KOPT-K1 (cell line): ENCODE measurements around the gene WWC2.
"Not testable (repeated sequence)": the region's sequence is repeated elsewhere in the genome, so short reads cannot be mapped to it uniquely, and the experiment has no call there.

Experiments used
- H3K27ac ChIP-seq: fragments of 200-600 bp; sonication (generic); 2 replicates; pipeline ENCODE4 v1.5.1; 2016; ENCODE audit warnings: antibody characterized with exemption, mild to moderate bottlenecking, low read depth, low read length; ENCODE audit not compliant: poor library complexity, severe bottlenecking
- H3K36me3 ChIP-seq: fragments of 200-600 bp; sonication (generic); 2 replicates; pipeline ENCODE4 v1.5.1; 2017; ENCODE audit warnings: antibody characterized with exemption, mild to moderate bottlenecking, low read length, moderate library complexity; ENCODE audit not compliant: insufficient read depth
- H3K9me3 ChIP-seq: fragments of 200-600 bp; sonication (generic); 2 replicates; pipeline ENCODE4 v1.5.1; 2017; ENCODE audit warnings: antibody characterized with exemption, low read length, mild to moderate bottlenecking; ENCODE audit not compliant: insufficient read depth, poor library complexity, severe bottlenecking

Gene WWC2

GRCh38 chr4:183121660-183122059, 22.6 kb downstream of the WWC2 start:
- H3K27ac ChIP-seq, H3K36me3 ChIP-seq, H3K9me3 ChIP-seq: not testable (repeated sequence)

DNA sequence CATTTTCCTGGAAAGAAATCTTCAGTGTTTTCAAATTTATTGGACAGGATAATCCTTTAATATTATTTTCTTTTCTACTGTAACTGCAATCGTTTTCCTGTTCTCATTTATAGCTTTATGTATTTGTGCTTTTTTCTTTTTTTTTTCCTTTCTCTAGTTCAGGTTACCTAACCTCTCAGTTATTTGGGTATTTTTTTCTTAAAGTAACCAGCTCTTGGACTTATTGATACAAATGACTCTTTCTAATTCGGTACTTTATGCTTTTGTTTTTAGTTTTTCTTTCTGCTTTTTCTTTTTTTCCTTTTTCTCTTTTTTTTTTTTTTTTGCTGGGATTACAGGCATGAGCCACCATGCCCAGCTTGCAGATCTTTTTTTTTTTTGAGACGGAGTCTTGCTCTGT, 25.2 kb downstream of the WWC2 start:
- Histone ChIP-seq H3K27ac (no peak overlapping the region), H3K36me3 (no peaks in the 10 kb centered on the region), H3K9me3 (no peaks in the 10 kb centered on the region)

GRCh38 chr4:183124865-183125264, 25.8 kb downstream of the WWC2 start:
- Histone ChIP-seq H3K27ac (no peak overlapping the region), H3K9me3 (no peaks in the 10 kb centered on the region), H3K36me3 (no peaks in the 10 kb centered on the region)

GRCh38 chr4:183129125-183129524, 30.1 kb downstream of the WWC2 start:
- Histone ChIP-seq H3K9me3 (no peaks in the 10 kb centered on the region), H3K27ac (no peak overlapping the region), H3K36me3 (no peaks in the 10 kb centered on the region)

DNA sequence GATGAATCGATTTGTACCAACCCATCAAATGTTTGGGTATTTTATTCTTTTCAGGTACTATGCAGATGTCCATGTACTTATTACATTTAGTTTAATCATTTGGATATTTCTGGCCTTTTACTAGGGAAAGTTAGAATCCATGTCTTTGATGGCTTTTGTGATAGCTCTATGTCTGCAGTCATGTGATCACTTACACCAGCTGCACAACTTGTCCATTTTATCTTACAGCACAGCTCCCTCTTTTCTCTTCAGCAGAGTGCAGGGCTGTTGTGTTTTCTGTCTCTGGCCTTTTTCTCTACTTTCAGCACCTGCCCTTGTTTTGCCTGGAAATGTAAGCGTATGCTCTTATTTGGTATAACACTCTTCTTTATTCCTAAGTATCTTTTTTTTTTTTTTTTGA, 30.6 kb downstream of the WWC2 start:
- H3K9me3 ChIP-seq: no peaks in the 10 kb centered on the region
- H3K27ac ChIP-seq: no peak overlapping the region
- H3K36me3 ChIP-seq: no peaks in the 10 kb centered on the region

DNA sequence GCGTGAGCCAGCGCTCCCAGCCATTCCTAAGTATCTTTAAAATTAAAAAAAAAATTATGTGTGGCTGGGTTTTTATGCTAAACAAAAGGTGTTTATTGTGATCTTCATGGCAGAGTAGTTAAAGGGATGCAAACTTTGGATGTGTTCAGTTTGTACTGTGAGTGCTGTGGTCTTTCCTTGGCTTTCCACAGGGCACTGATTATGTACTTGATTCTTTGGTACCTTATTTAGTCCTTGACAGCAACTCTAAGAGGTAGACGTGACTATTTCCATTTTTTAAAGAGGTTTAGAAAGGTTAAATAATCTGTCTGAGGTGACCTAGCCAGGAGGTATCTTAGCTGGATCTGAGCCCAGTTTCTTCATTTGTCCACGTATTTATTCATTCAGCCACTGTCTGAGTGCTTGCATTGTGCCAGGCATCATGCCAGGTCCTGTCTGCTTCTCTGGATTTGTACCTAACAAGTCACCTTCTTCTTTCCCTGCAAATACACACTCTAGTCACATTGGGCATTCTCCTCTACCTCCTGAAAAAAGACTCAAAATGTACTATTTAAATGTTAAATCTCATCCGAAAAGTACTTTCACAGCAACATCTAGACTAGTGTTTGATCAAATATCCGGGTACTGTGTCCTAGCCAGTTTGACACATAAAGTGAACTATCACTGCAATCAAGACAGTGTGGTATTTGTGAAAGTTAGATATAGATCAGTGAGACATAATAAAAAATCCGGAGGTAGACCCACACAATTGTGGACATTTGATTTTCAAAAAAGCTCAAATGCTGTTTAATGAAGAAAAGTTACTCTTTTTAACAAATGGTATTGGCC, 31.5 kb downstream of the WWC2 start:
- Histone ChIP-seq H3K36me3 (no peaks in the 10 kb centered on the region), H3K9me3 (no peaks in the 10 kb centered on the region), H3K27ac (no peak overlapping the region)

DNA sequence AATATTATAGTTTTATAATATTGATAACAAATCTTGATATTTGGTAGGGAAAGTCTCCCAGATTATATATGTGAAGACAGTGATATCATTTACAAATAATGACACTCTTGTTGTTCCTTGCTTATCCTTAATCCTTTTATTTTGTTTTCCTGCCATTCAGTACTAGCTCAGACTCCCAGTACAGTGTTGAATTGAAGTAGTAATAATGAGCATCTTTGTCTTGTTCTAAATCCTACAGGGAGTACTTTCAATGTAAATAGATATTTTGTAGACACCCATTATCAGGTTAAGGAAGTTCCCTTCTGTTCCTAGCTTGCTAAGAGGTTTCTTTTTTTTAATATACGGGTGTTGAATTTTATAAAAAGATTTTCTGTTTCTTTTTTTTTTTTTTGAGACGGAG, 33.0 kb downstream of the WWC2 start:
- Histone ChIP-seq H3K27ac (no peak overlapping the region), H3K36me3 (no peaks in the 10 kb centered on the region), H3K9me3 (no peaks in the 10 kb centered on the region)

- H3K27ac ChIP-seq: no peak overlapping the region
- no peaks in the 10 kb centered on the region for H3K36me3 ChIP-seq
- no peaks in the 10 kb centered on the region for H3K9me3 ChIP-seq
These were observed 33.8 kb downstream of the WWC2 start for GRCh38 chr4:183132865-183133264.

DNA sequence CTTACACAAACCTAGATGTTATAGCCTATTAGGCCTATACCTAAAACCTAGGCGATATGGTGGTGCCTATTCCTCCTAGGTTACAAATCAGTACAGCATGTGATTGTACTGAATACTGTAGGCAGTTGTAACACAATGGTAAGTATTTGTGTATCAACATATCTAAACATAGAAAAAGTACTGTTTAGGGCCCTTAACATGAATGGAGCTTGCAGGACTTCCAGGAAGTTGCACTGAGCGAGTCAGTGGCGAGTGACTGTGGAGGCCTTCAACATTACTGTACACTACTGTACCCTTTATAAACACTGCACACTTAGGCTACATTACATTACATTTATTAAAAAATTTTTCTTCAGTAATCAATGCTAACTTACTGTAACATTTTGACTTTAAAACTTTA, 37.8 kb downstream of the WWC2 start:
- Histone ChIP-seq H3K36me3 (no peaks in the 10 kb centered on the region), H3K27ac (no peak overlapping the region), H3K9me3 (no peaks in the 10 kb centered on the region)

- Histone ChIP-seq H3K27ac (no peak overlapping the region), H3K9me3 (no peaks in the 10 kb centered on the region), H3K36me3 (no peaks in the 10 kb centered on the region)
These were observed 40.1 kb downstream of the WWC2 start for GRCh38 chr4:183139058-183139750.

DNA sequence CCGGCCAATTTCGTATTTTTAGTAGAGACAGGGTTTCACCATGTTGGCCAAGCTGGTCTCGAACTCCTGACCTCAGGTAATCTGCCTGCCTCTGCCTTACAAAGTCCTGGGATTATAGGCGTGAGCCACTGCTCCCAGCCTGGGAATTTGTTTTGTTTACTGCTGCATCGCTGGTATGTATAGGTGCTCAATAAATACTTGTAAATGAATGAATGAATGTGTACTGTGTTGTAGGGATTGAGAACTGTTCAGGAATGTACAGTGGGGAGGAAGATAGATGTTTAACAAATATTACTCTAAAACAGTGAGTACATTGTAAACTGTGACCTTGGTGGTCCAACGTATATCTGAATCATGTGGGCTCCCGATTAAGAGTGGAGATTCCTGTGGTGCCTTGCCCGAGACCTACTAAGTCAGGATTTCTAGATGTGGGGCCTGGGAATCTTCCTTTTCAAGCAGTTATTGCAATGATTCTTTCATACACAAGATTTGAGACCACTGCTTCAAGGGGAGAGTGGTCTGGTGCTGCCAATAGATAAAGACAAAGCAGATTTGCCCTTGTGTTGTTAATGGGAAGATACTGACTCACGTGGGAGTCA, 41.0 kb downstream of the WWC2 start:
- H3K27ac ChIP-seq: no peak overlapping the region

GRCh38 chr4:183140911-183141320, 41.9 kb downstream of the WWC2 start:
- H3K9me3 ChIP-seq: no peaks in the 10 kb centered on the region
- no peak overlapping the region for H3K27ac ChIP-seq
- no peaks in the 10 kb centered on the region for H3K36me3 ChIP-seq

More for the DNA sequence above, 41.0 kb downstream of the WWC2 start:
- H3K36me3 ChIP-seq: no peaks in the 10 kb centered on the region
- no peaks in the 10 kb centered on the region for H3K9me3 ChIP-seq

- Histone ChIP-seq H3K9me3 (no peaks in the 10 kb centered on the region), H3K27ac (no peak overlapping the region), H3K36me3 (no peaks in the 10 kb centered on the region)
These were observed 42.9 kb downstream of the WWC2 start for GRCh38 chr4:183141997-183142396.

DNA sequence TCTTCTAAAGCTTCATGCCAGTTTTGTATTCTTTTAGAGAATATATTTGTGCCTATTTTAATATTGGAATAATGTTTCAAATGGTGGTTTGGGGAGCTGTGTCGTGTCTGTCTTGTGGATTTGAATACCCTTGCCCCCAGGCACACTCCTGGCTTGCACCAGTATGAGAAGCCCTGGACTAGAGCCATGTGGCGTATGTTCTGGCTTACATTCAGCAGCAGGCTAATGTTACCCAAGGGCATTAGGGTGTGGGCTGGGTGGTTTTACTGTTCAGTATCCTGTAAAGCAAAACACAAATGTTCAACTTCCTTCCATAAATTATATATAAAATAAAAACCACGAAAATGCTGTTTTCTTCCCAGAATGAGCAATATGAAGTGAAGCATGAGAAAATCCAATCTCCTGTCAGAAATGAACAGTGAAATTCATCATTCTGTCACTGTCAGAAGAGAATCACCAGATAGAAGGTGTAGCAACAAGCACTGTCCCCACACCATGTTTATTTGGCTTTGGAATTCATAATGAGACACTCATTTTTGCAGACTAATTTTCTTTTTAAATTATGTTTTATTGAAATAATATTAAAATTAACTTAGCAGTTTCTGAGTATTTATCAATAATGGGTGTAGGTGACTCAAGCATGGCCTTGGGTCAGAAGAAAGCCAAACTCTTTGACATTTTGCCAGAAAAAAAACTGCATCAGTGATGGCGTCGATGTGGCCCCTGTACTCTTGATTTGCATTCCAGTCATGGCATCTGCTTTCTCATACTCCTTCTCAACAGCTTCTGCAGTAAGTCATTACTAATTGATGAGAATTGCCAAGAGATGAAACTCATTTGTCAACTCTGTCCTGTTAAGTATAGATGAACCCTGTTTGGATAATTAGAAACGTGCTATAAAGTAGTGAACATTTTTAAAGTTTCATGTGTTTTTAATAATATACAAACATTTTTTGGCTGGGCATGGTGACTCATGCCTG, 43.8 kb downstream of the WWC2 start:
- Histone ChIP-seq H3K27ac (no peak overlapping the region), H3K9me3 (no peaks in the 10 kb centered on the region), H3K36me3 (no peaks in the 10 kb centered on the region)

GRCh38 chr4:183144787-183145186, 45.7 kb downstream of the WWC2 start:
- Histone ChIP-seq H3K27ac (no peak overlapping the region), H3K36me3 (no peaks in the 10 kb centered on the region), H3K9me3 (no peaks in the 10 kb centered on the region)
